Lower leg skin (tissue), 3 donors: ENCODE measurements around the gene SDK1.

Experiments used
- POLR2A ChIP-seq, 2 donors: fragments of 450-650 bp; IDR thresholded peaks; one replicate each; pipeline ENCODE4 v1.6.1; 2016 to 2017; ENCODE audit warnings: antibody characterized with exemption in 2 of 2, mild to moderate bottlenecking in 1 of 2, moderate library complexity in 1 of 2
- TF ChIP-seq, protein P1 (sequence below), 3 donors: fragments of 450-650 bp; IDR thresholded peaks; one replicate each; pipeline ENCODE4 v1.5.1; 2016; ENCODE audit warnings: antibody characterized with exemption in 3 of 3, mild to moderate bottlenecking in 3 of 3, moderate library complexity in 2 of 3

DNA sequence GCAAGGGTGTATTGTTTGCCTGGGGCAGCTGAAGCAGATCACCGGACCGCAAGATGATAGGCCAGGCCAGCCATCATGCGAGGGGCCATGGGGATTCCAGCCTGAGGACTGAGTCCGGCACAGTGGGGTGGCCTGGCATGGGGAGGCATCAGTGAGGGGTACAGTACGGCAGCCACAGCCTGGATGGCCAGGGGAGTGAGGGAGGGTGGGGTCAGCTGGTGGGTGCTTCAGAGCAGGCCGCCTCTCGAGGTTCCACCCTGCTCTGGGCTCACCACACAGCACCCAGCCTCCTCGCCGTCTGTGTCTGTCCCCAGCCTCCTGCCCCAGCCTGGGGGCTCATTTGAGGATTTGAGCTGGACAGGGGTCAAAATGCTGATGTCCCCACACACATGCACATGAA is 872.6 kb downstream of the SDK1 start:
- TF ChIP-seq, protein P1, sequence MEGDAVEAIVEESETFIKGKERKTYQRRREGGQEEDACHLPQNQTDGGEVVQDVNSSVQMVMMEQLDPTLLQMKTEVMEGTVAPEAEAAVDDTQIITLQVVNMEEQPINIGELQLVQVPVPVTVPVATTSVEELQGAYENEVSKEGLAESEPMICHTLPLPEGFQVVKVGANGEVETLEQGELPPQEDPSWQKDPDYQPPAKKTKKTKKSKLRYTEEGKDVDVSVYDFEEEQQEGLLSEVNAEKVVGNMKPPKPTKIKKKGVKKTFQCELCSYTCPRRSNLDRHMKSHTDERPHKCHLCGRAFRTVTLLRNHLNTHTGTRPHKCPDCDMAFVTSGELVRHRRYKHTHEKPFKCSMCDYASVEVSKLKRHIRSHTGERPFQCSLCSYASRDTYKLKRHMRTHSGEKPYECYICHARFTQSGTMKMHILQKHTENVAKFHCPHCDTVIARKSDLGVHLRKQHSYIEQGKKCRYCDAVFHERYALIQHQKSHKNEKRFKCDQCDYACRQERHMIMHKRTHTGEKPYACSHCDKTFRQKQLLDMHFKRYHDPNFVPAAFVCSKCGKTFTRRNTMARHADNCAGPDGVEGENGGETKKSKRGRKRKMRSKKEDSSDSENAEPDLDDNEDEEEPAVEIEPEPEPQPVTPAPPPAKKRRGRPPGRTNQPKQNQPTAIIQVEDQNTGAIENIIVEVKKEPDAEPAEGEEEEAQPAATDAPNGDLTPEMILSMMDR (IDR thresholded peaks at IDR 0.05), result no peak
- no peak for TF ChIP-seq POLR2A (IDR thresholded peaks at IDR 0.05)
